B cell (primary cell): ENCODE data around the gene ZER1. TPM values are rescaled to one million over a fixed set of nuclear protein-coding genes. Genes with fewer than 3 reads are reported as not detected.

Source experiments
- ATAC-seq: fragments of 200-7000 bp; cut with Tn5 transposase; one replicate; pipeline ENCODE4 v1.10.0; 2021; ENCODE audit warnings: low read depth, mild to moderate bottlenecking, moderate number of reproducible peaks, moderate library complexity
- CTCF ChIA-PET: fragments of 350-600 bp; sonication (Branson Sonifier 250); formaldehyde crosslinking; loops from one replicate; lab custom pipeline; 2021; ENCODE audit warnings: antibody characterized with exemption, inconsistent platforms; lab: Charles Lee
- POLR2A ChIA-PET: fragments of 350-600 bp; sonication (Branson Sonifier 250); formaldehyde crosslinking; loops from one replicate; lab custom pipeline; 2021; ENCODE audit warnings: antibody characterized with exemption; lab: Charles Lee
- DNase-seq: peaks from one replicate; pipeline ENCODE4 v3.0.0; 2013
- H2AFZ ChIP-seq: 2 replicates; pipeline ENCODE4 v1.6.1; 2012; ENCODE audit warnings: mild to moderate bottlenecking, low read depth, low read length; ENCODE audit not compliant: insufficient read depth, poor library complexity, severe bottlenecking
- H3K27ac ChIP-seq, 2 donors: 1 replicate in 1 of 2; 2 replicates in 1 of 2; pipeline ENCODE4 v1.5.1; 2012 to 2013; ENCODE audit warnings: low read length in 2 of 2, mild to moderate bottlenecking in 2 of 2, moderate library complexity in 1 of 2
- H3K27me3 ChIP-seq, 4 experiments: fragments of 200-600 bp in 1 of 4; sonication (generic) in 1 of 4; replicated peaks in 1 of 4; 1 replicate in 2 of 4; 2 replicates in 2 of 4; pipeline versions ENCODE4 v1.6.1 to v1.7.0; 2013 to 2016; ENCODE audit warnings: low read length in 3 of 4, mild to moderate bottlenecking in 2 of 4, mixed read lengths in 1 of 4, moderate library complexity in 1 of 4; ENCODE audit not compliant: insufficient read depth in 4 of 4, control insufficient read depth in 3 of 4; ENCODE audit errors: control extremely low read depth in 1 of 4
- H3K36me3 ChIP-seq, 2 experiments: replicated peaks in 1 of 2; 1 replicate in 1 of 2; 2 replicates in 1 of 2; pipeline versions ENCODE4 v1.6.1 to v1.7.1; 2013; ENCODE audit warnings: low read length in 1 of 2; ENCODE audit not compliant: insufficient read depth in 2 of 2, control insufficient read depth in 1 of 2; ENCODE audit errors: control extremely low read depth in 1 of 2, extremely low read depth in 1 of 2
- H3K4me1 ChIP-seq, 2 donors: fragments of 200-600 bp in 1 of 2; sonication (generic) in 1 of 2; 1 replicate in 1 of 2; 2 replicates in 1 of 2; pipeline versions ENCODE4 v1.5.1 to v1.6.1; 2013 to 2017; ENCODE audit warnings: low read length in 2 of 2; ENCODE audit not compliant: control insufficient read depth in 2 of 2, insufficient read depth in 2 of 2
- H3K4me2 ChIP-seq: replicated peaks from 2 replicates; pipeline ENCODE3; 2012; ENCODE audit warnings: mild to moderate bottlenecking, low read depth, low read length; ENCODE audit not compliant: poor library complexity, severe bottlenecking
- H3K4me3 ChIP-seq, 5 experiments: fragments of 200-600 bp in 1 of 5; sonication (generic) in 1 of 5; 1 replicate in 3 of 5; 2 replicates in 2 of 5; pipeline versions ENCODE4 v1.5.1 to v1.7.0; 2011 to 2016; ENCODE audit warnings: low read length in 4 of 5, mild to moderate bottlenecking in 4 of 5, low read depth in 2 of 5, control low read depth in 1 of 5, moderate library complexity in 1 of 5; ENCODE audit not compliant: insufficient read depth in 1 of 5; ENCODE audit errors: control extremely low read depth in 1 of 5, extremely low read depth in 1 of 5
- H3K79me2 ChIP-seq: fragments of 200-600 bp; sonication (generic); one replicate; pipeline ENCODE4 v1.6.0; 2016; ENCODE audit warnings: low read length; ENCODE audit not compliant: control insufficient read depth, insufficient read depth
- H3K9ac ChIP-seq: fragments of 200-600 bp; sonication (generic); 2 replicates; pipeline ENCODE4 v1.6.1; 2017; ENCODE audit warnings: mild to moderate bottlenecking, low read length, moderate library complexity
- H3K9me3 ChIP-seq, 3 donors: one replicate each; pipeline versions ENCODE4 v1.6.1 to v1.7.1; 2013; ENCODE audit warnings: low read length in 2 of 3; ENCODE audit not compliant: control insufficient read depth in 2 of 3, insufficient read depth in 1 of 3; ENCODE audit errors: control extremely low read depth in 1 of 3
- H4K20me1 ChIP-seq: 2 replicates; pipeline ENCODE4 v1.6.0; 2012; ENCODE audit warnings: mild to moderate bottlenecking, low read length; ENCODE audit not compliant: insufficient read depth, control insufficient read depth, poor library complexity, severe bottlenecking
- H3K27ac Mint-ChIP-seq: one replicate; pipeline ENCODE4 v1.8.0; 2021; ENCODE audit warnings: mixed read lengths
- H3K27me3 Mint-ChIP-seq: one replicate; pipeline ENCODE4 v1.8.0; 2021; ENCODE audit warnings: mixed read lengths
- H3K4me1 Mint-ChIP-seq: one replicate; pipeline ENCODE4 v1.8.0; 2021; ENCODE audit warnings: mixed read lengths
- H3K4me3 Mint-ChIP-seq: one replicate; pipeline ENCODE4 v1.8.0; 2021; ENCODE audit warnings: mixed read lengths
- H3K9me3 Mint-ChIP-seq: one replicate; pipeline ENCODE4 v1.8.0; 2022; ENCODE audit warnings: mixed read lengths; ENCODE audit not compliant: insufficient read depth
- EZH2 ChIP-seq: IDR thresholded peaks from 2 replicates; pipeline ENCODE4 v1.6.1; 2012; ENCODE audit warnings: borderline replicate concordance, low read depth, mild to moderate bottlenecking, moderate library complexity, low read length; ENCODE audit not compliant: insufficient read depth, poor library complexity, severe bottlenecking
- WGBS: methylation state at CpG from one replicate; pipeline ENCODE4 v1.1.5; 2013; ENCODE audit warnings: missing lambda C conversion rate; ENCODE audit not compliant: insufficient coverage; 5-methylcytosine and 5-hydroxymethylcytosine counted together
- intact Hi-C: fragments of 100-400 bp; cut with micrococcal nuclease; formaldehyde crosslinking; loops from one replicate; pipeline ENCODE4 v1.10.0; 2022
- polyA plus RNA-seq: library from polyadenylated mRNA; depleted of rRNA; stranded (reverse); fragments of >200 nt; gene quantifications from 2 replicates; pipeline ENCODE4 v1.2.3, GENCODE V29; 2012
- total RNA-seq, 2 donors: library from RNA; stranded (reverse); fragments of 120-200 nt in 1 of 2; gene quantifications; 1 replicate in 1 of 2; 2 replicates in 1 of 2; pipeline versions ENCODE4 v1.2.3 to v1.2.4, GENCODE V29; 2013 to 2022
- TF ChIP-seq, protein P1 (sequence below): fragments of 200-600 bp; IDR thresholded peaks from one replicate; pipeline ENCODE4 v1.8.0; 2022; ENCODE audit warnings: antibody characterized with exemption, mild to moderate bottlenecking

The ZER1 gene
- total and polyA plus RNA-seq, 2 donors (not counting 1 experiment from before 2014, with no cell fraction given): 26.9 to 42.2 TPM

DNA sequence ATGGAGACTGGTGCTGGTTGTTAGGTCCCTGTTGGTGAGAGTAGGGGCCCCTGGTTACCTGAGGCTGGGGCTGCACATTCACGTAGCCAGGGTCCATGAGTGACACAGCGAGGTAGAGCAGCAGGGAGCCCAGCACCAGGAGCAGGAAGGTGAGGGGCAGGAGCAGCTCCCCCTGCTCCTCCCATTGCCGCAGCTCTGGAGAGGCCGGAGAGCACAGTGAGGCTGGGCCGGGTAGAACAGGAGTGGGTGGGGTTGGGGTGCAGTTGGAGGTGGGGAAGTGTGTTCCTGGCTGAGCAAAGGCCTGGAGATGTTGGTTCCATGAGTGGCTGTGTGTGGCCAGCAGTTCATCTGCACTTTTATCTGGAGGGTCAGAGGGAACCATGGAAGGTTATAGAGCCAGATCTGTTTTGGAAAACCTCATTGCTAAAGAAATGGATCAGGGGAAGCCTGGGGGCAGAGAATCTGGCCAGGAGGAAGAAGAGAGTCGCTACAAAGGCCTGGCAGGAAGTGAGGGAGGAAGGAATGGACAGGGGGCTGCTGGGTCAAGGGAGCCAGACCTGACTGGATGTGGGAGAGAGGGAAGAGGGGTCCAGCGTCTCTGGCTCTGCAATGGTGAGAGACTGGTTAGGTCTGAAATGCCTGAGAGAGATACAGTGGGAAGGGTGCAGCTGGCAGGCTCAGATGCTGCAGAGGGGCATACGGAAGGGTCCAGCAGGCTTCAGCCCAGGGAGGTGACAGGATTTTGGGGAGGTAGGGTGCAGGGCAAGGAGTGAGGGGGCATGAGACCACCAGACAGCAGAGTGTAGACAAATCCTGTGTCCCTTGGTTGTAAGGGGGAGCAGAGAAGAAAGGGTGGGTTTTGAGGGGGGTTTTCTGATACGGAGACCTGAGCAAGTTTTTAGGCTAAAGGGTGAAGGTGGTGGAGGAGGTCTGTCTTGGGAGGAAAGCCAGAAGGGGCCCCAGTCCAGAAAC is 49.1 kb downstream of the ZER1 start:
- Histone ChIP-seq H3K36me3 (peaks cover 0 to 13% of the 10 kb centered on the region in 2 experiments), H4K20me1 (no peaks in the 10 kb centered on the region), H3K4me2 (peak overlapping the region; percentile 87), H3K9me3 (no peaks in the 10 kb centered on the region), H2AFZ (no peak overlapping the region), H3K27ac (peak overlapping the region in 1 of 2 donors; percentile 82), H3K9ac (peak overlapping the region; percentile 93), H3K4me3 (peak overlapping the region in 2 of 5 experiments; percentile 73 to 92), H3K4me1 (peaks cover 18 to 23% of the 10 kb centered on the region in 2 donors), H3K27me3 (no peaks in the 10 kb centered on the region), H3K79me2 (peaks cover 8% of the 10 kb centered on the region)
- intact Hi-C loops: loop anchor here (5.0 kb wide), 1 partner anchor 1080 kb away; the partner anchor contains the start of gene TOR1B
- Mint-ChIP-seq H3K4me1 (peaks cover 31% of the 10 kb centered on the region), H3K27me3 (no peaks in the 10 kb centered on the region), H3K27ac (peak overlapping the region; percentile 83), H3K9me3 (no peaks in the 10 kb centered on the region), H3K4me3 (peak overlapping the region; percentile 97)
- ChIA-PET CTCF (no interaction called here), POLR2A (no interaction called here)
- DNase-seq (no peak), ATAC-seq (no peak)
- 76% methylated on average over 9 of the region's 9 CpGs for WGBS
- TF ChIP-seq EZH2: no peak
- TF ChIP-seq, protein P1, sequence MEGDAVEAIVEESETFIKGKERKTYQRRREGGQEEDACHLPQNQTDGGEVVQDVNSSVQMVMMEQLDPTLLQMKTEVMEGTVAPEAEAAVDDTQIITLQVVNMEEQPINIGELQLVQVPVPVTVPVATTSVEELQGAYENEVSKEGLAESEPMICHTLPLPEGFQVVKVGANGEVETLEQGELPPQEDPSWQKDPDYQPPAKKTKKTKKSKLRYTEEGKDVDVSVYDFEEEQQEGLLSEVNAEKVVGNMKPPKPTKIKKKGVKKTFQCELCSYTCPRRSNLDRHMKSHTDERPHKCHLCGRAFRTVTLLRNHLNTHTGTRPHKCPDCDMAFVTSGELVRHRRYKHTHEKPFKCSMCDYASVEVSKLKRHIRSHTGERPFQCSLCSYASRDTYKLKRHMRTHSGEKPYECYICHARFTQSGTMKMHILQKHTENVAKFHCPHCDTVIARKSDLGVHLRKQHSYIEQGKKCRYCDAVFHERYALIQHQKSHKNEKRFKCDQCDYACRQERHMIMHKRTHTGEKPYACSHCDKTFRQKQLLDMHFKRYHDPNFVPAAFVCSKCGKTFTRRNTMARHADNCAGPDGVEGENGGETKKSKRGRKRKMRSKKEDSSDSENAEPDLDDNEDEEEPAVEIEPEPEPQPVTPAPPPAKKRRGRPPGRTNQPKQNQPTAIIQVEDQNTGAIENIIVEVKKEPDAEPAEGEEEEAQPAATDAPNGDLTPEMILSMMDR: no peak
